ENCODE data around the gene GABARAP.

GRCh38 chr17:7249830-7250229, 7.6 kb upstream of the GABARAP start:
- TF ChIP-seq, protein P1, sequence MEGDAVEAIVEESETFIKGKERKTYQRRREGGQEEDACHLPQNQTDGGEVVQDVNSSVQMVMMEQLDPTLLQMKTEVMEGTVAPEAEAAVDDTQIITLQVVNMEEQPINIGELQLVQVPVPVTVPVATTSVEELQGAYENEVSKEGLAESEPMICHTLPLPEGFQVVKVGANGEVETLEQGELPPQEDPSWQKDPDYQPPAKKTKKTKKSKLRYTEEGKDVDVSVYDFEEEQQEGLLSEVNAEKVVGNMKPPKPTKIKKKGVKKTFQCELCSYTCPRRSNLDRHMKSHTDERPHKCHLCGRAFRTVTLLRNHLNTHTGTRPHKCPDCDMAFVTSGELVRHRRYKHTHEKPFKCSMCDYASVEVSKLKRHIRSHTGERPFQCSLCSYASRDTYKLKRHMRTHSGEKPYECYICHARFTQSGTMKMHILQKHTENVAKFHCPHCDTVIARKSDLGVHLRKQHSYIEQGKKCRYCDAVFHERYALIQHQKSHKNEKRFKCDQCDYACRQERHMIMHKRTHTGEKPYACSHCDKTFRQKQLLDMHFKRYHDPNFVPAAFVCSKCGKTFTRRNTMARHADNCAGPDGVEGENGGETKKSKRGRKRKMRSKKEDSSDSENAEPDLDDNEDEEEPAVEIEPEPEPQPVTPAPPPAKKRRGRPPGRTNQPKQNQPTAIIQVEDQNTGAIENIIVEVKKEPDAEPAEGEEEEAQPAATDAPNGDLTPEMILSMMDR (IDR thresholded peaks at IDR 0.05; ENCODE audit: poor library complexity, severe bottlenecking), result no peak
- TF ChIP-seq REST (IDR thresholded peaks at IDR 0.05; ENCODE audit: borderline replicate concordance) (no peak), POLR2AphosphoS5 (IDR thresholded peaks at IDR 0.05) (no peak)
